OCI-LY3 (cell line): ENCODE results near the gene ASTN2.
"Not testable (repeated sequence)": the region's sequence is repeated elsewhere in the genome, so short reads cannot be mapped to it uniquely, and the experiment has no call there.

Experiments used
- H2AFZ ChIP-seq: fragments of 200-600, 300-600 bp; shearing (Covaris generic); 2 replicates; pipeline ENCODE4 v1.6.0; 2014; ENCODE audit warnings: antibody characterized with exemption, low read depth, low read length
- H3K27ac ChIP-seq: fragments of 200-600, 300-600 bp; sonication (generic); 2 replicates; pipeline ENCODE4 v1.5.1; 2014; ENCODE audit warnings: mild to moderate bottlenecking, low read length, moderate library complexity, mixed read lengths
- H3K27me3 ChIP-seq: fragments of 200-600, 300-600 bp; sonication (generic); 2 replicates; pipeline ENCODE4 v1.6.1; 2014; ENCODE audit warnings: low read depth, low read length, mixed read lengths
- H3K36me3 ChIP-seq: fragments of 200-600, 300-600 bp; sonication (generic); replicated peaks from 2 replicates; pipeline ENCODE3; 2014; ENCODE audit warnings: low read depth, low read length, mixed read lengths
- H3K4me1 ChIP-seq: fragments of 300-600, 200-600 bp; sonication (generic); 2 replicates; pipeline ENCODE4 v1.6.1; 2014; ENCODE audit warnings: low read length, mixed read lengths
- H3K4me2 ChIP-seq: fragments of 200-600, 300-600 bp; sonication (generic); 2 replicates; pipeline ENCODE4 v1.6.1; 2014; ENCODE audit warnings: low read length, mixed read lengths
- H3K4me3 ChIP-seq: fragments of 300-600, 200-600 bp; sonication (generic); 2 replicates; pipeline ENCODE4 v1.5.1; 2014; ENCODE audit warnings: antibody characterized with exemption, mild to moderate bottlenecking, low read length, moderate library complexity
- H3K79me2 ChIP-seq: fragments of 300-600, 200-600 bp; shearing (Covaris generic); 2 replicates; pipeline ENCODE4 v1.6.1; 2014; ENCODE audit warnings: mild to moderate bottlenecking, low read length, mixed read lengths
- H3K9ac ChIP-seq: fragments of 300-600, 200-600 bp; shearing (Covaris generic); 2 replicates; pipeline ENCODE4 v1.6.0; 2014; ENCODE audit warnings: mild to moderate bottlenecking, low read length, moderate library complexity
- H3K9me3 ChIP-seq: fragments of 200-600, 300-600 bp; shearing (Covaris generic); 2 replicates; pipeline ENCODE4 v1.6.1; 2014; ENCODE audit warnings: low read length, mixed read lengths; ENCODE audit not compliant: insufficient read depth
- H4K20me1 ChIP-seq: fragments of 200-600, 300-600 bp; sonication (generic); 2 replicates; pipeline ENCODE4 v1.6.1; 2016; ENCODE audit warnings: low read length, mixed read lengths; ENCODE audit not compliant: insufficient read depth
- EZH2phosphoT487 ChIP-seq: fragments of 200-600 bp; shearing (Covaris generic); IDR thresholded peaks from 2 replicates; pipeline ENCODE4 v1.6.1; 2018; ENCODE audit warnings: antibody characterized with exemption, mixed run types, low read depth
- TF ChIP-seq, protein P1 (sequence below): fragments of 200-600, 300-600 bp; sonication (generic); IDR thresholded peaks from 2 replicates; pipeline ENCODE4 v1.5.1; 2014; ENCODE audit warnings: antibody characterized with exemption, low read length, low read depth

Gene ASTN2

DNA sequence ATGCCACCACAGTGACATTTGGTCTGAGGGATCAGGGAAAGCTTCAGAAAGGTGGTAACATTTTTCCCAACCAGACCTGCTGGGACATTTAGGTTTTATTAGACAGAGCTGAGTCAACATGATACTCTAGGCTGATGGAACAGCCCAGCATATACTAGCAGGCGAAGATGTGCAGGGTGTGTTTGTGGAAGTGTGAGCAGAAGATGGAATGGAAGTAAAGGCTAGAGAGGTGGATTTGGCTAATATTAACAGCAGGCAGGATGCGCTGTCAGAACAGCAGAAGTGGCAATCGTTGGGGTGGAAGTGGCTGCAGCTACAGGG, 340.6 kb downstream of the ASTN2 start:
- H3K4me3 ChIP-seq, result no peak overlapping the region
- H3K27me3 ChIP-seq, result no peaks in the 10 kb centered on the region
- H3K9me3 ChIP-seq, result no peaks in the 10 kb centered on the region
- H3K4me2 ChIP-seq, result no peak overlapping the region
- H3K4me1 ChIP-seq, result no peaks in the 10 kb centered on the region
- no peak overlapping the region for H3K9ac ChIP-seq
- H2AFZ ChIP-seq, result no peak overlapping the region
- no peaks in the 10 kb centered on the region for H4K20me1 ChIP-seq
- H3K36me3 ChIP-seq, result no peaks in the 10 kb centered on the region
- H3K79me2 ChIP-seq, result no peaks in the 10 kb centered on the region
- TF ChIP-seq, protein P1, sequence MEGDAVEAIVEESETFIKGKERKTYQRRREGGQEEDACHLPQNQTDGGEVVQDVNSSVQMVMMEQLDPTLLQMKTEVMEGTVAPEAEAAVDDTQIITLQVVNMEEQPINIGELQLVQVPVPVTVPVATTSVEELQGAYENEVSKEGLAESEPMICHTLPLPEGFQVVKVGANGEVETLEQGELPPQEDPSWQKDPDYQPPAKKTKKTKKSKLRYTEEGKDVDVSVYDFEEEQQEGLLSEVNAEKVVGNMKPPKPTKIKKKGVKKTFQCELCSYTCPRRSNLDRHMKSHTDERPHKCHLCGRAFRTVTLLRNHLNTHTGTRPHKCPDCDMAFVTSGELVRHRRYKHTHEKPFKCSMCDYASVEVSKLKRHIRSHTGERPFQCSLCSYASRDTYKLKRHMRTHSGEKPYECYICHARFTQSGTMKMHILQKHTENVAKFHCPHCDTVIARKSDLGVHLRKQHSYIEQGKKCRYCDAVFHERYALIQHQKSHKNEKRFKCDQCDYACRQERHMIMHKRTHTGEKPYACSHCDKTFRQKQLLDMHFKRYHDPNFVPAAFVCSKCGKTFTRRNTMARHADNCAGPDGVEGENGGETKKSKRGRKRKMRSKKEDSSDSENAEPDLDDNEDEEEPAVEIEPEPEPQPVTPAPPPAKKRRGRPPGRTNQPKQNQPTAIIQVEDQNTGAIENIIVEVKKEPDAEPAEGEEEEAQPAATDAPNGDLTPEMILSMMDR, result no peak
- TF ChIP-seq EZH2phosphoT487, result no peak
- no peak overlapping the region for H3K27ac ChIP-seq

- H3K27ac ChIP-seq, result no peak overlapping the region
- no peak overlapping the region for H3K4me3 ChIP-seq
- H3K27me3 ChIP-seq, result no peaks in the 10 kb centered on the region
- H3K79me2 ChIP-seq, result no peaks in the 10 kb centered on the region
- H3K4me1 ChIP-seq, result no peaks in the 10 kb centered on the region
- TF ChIP-seq, protein P1, result peak; percentile 65
- no peak for TF ChIP-seq EZH2phosphoT487
- no peak overlapping the region for H3K9ac ChIP-seq
- H4K20me1 ChIP-seq, result no peaks in the 10 kb centered on the region
- H3K9me3 ChIP-seq, result no peaks in the 10 kb centered on the region
- no peak overlapping the region for H2AFZ ChIP-seq
- H3K36me3 ChIP-seq, result no peaks in the 10 kb centered on the region
- no peak overlapping the region; the same call in 1 of the 2 replicates for H3K4me2 ChIP-seq
Measured at GRCh38 chr9:117073539-117074341, 341.1 kb downstream of the ASTN2 start.

DNA sequence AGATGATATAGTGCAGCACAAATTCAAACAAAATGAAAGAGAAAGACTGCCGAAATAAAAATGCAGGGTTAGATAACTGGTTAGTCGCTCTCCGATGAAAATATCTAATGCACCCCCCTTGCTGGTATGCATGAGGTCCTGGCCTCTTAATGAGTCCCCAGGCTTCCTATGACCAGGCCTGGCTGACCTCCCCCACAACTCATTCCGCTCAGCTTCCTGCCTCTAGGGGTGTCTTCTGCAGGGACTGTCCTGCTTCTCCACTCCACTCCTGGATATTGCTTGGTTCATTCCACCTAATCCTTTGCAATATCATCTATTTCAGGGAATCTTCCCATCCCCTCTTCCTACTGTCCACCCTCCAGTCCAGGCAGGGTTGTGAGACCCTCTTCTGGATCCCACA, 341.8 kb downstream of the ASTN2 start:
- Histone ChIP-seq H3K4me3 (no peak overlapping the region), H3K4me1 (no peaks in the 10 kb centered on the region), H3K27ac (no peak overlapping the region), H3K9ac (no peak overlapping the region), H2AFZ (no peak overlapping the region), H3K4me2 (no peak overlapping the region), H3K9me3 (no peaks in the 10 kb centered on the region), H3K27me3 (no peaks in the 10 kb centered on the region), H3K36me3 (no peaks in the 10 kb centered on the region), H3K79me2 (no peaks in the 10 kb centered on the region), H4K20me1 (no peaks in the 10 kb centered on the region)
- no peak for TF ChIP-seq EZH2phosphoT487
- TF ChIP-seq, protein P1, result no peak

DNA sequence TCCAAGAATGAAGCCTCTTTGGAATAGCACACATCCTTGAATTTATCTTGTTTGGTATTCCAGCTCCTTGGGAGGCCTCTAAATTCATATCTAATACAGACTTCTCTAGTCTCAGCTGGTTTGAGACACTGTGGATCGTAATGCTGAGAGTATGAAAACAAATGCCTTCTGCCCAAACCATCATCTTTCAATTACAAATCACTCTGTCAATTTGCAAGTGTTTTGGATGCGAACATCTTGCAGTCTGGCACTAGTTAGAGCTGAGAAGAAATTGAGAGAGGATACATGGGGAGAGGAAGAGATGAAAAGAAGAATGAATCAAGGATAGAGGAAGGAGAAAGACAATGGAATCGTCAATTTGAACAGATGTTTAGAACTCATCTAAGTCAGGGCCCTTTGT, 342.6 kb downstream of the ASTN2 start:
- H3K27ac ChIP-seq, result no peak overlapping the region
- no peak overlapping the region for H2AFZ ChIP-seq
- no peaks in the 10 kb centered on the region for H3K36me3 ChIP-seq
- H3K79me2 ChIP-seq, result no peaks in the 10 kb centered on the region
- H3K4me2 ChIP-seq, result no peak overlapping the region
- no peak for TF ChIP-seq EZH2phosphoT487
- TF ChIP-seq, protein P1, result no peak
- H3K4me1 ChIP-seq, result no peaks in the 10 kb centered on the region
- H3K4me3 ChIP-seq, result no peak overlapping the region
- H4K20me1 ChIP-seq, result no peaks in the 10 kb centered on the region
- H3K27me3 ChIP-seq, result no peaks in the 10 kb centered on the region
- no peak overlapping the region for H3K9ac ChIP-seq
- H3K9me3 ChIP-seq, result no peaks in the 10 kb centered on the region

DNA sequence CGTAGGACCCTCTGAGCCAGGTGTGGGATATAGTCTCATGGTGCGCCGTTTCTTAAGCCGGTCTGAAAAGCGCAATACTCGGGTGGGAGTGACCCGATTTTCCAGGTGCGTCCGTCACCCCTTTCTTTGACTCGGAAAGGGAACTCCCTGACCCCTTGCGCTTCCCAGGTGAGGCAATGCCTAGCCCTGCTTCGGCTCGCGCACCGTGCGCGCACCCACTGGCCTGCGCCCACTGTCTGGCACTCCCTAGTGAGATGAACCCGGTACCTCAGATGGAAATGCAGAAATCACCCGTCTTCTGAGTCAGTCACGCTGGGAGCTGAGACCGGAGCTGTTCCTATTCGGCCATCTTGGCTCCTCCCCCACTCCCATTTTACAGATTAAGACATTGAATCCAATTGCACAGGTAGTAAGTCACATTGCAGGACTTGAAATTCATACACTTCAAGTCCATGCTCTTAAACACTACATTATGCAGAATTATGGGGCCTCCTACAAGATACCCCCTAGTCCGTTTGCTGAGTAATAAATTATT, 343.1 kb downstream of the ASTN2 start:
- H3K36me3 ChIP-seq, H3K4me1 ChIP-seq, H3K79me2 ChIP-seq, H3K4me2 ChIP-seq, H2AFZ ChIP-seq, H3K4me3 ChIP-seq, H3K27me3 ChIP-seq, H3K9me3 ChIP-seq, H3K27ac ChIP-seq, H4K20me1 ChIP-seq, H3K9ac ChIP-seq: not testable (repeated sequence)
